HepG2 (cell line): Measurements from ENCODE around the gene NRL. TPM values are rescaled to one million over a fixed set of nuclear protein-coding genes. Genes with fewer than 3 reads are reported as not detected.

ENCODE experiments used
- BORCS8-MEF2B ChIP-seq: sonication (generic); formaldehyde crosslinking; IDR thresholded peaks from 2 replicates; pipeline ENCODE4 v1.8.0; 2022; ENCODE audit warnings: mild to moderate bottlenecking, missing genetic modification reagents
- HNRNPK ChIP-seq: fragments of 200-400 bp; formaldehyde crosslinking; IDR thresholded peaks from 2 replicates; pipeline ENCODE4 v1.6.1; 2018; ENCODE audit warnings: low read length, low read depth, moderate library complexity, mild to moderate bottlenecking; ENCODE audit not compliant: poor library complexity, severe bottlenecking
- HOXA5 ChIP-seq: sonication (generic); formaldehyde crosslinking; IDR thresholded peaks from 2 replicates; pipeline ENCODE4 v1.4.0; 2020; ENCODE audit warnings: missing genetic modification reagents
- JUN ChIP-seq: sonication (generic); formaldehyde crosslinking; IDR thresholded peaks from 2 replicates; pipeline ENCODE4 v1.4.0; 2020; ENCODE audit warnings: mild to moderate bottlenecking, missing genetic modification reagents
- KMT2B ChIP-seq: IDR thresholded peaks from 2 replicates; pipeline ENCODE4 v1.6.1; 2016; ENCODE audit warnings: missing genetic modification reagents, missing compliant biosample characterization
- POLR2G ChIP-seq: fragments of 200-400 bp; formaldehyde crosslinking; IDR thresholded peaks from 2 replicates; pipeline ENCODE4 v1.6.1; 2018; ENCODE audit warnings: mild to moderate bottlenecking, low read depth, low read length, moderate library complexity
- RBM22 ChIP-seq: fragments of 200-400 bp; formaldehyde crosslinking; optimal IDR thresholded peaks from 2 replicates; pipeline ENCODE3; 2017; ENCODE audit warnings: mild to moderate bottlenecking, low read length, moderate library complexity
- SAFB2 ChIP-seq: sonication (generic); formaldehyde crosslinking; IDR thresholded peaks from 2 replicates; pipeline ENCODE4 v1.5.1; 2020; ENCODE audit warnings: missing genetic modification reagents, low read depth, mild to moderate bottlenecking, borderline replicate concordance
- SNAI1 ChIP-seq: sonication (generic); formaldehyde crosslinking; IDR thresholded peaks from 2 replicates; pipeline ENCODE4 v1.5.0; 2020; ENCODE audit warnings: mild to moderate bottlenecking, missing genetic modification reagents, borderline replicate concordance
- SRSF9 ChIP-seq: fragments of 200-400 bp; formaldehyde crosslinking; IDR thresholded peaks from 2 replicates; pipeline ENCODE4 v1.6.1; 2018; ENCODE audit warnings: borderline replicate concordance, mild to moderate bottlenecking, low read depth, low read length; ENCODE audit not compliant: insufficient read depth, poor library complexity, severe bottlenecking
- ZFX ChIP-seq: sonication (generic); formaldehyde crosslinking; IDR thresholded peaks from 2 replicates; pipeline ENCODE4 v1.4.0; 2020; ENCODE audit warnings: mild to moderate bottlenecking, low read depth, missing genetic modification reagents, moderate library complexity
- ZNF253 ChIP-seq: sonication (generic); formaldehyde crosslinking; IDR thresholded peaks from 2 replicates; pipeline ENCODE4 v1.8.0; 2022; ENCODE audit warnings: mild to moderate bottlenecking, missing genetic modification reagents, borderline replicate concordance
- ZNF562 ChIP-seq: sonication (generic); formaldehyde crosslinking; IDR thresholded peaks from 2 replicates; pipeline ENCODE4 v1.8.0; 2022; ENCODE audit warnings: missing genetic modification reagents, borderline replicate concordance
- ZNF749 ChIP-seq: sonication (generic); formaldehyde crosslinking; IDR thresholded peaks from 2 replicates; pipeline ENCODE4 v1.8.0; 2022; ENCODE audit warnings: mild to moderate bottlenecking, missing genetic modification reagents, moderate library complexity, borderline replicate concordance
- ZNF891 ChIP-seq: sonication (generic); formaldehyde crosslinking; IDR thresholded peaks from 2 replicates; pipeline ENCODE4 v1.5.0; 2020; ENCODE audit warnings: mild to moderate bottlenecking, missing genetic modification reagents
- polyA plus RNA-seq, 8 experiments: library from polyadenylated mRNA; depleted of rRNA in 3 of 8; stranded (reverse) in 7 of 8; unstranded in 1 of 8; fragments of >200 nt; fragmentation: Illumina TruSeq in 4 of 8; extraction: Trizol in 4 of 8; gene quantifications; 2 replicates each; pipeline versions ENCODE4 v1.2.1 to v1.2.3, GENCODE V29; 2011 to 2016; ENCODE audit warnings: low read depth in 4 of 8, missing spikeins in 1 of 8, mixed read lengths in 1 of 8; ENCODE audit not compliant: insufficient read depth in 1 of 8
- total RNA-seq, 5 experiments: library from RNA; depleted of rRNA; stranded (reverse); fragments of >200 nt; fragmentation: Illumina TruSeq; extraction: Trizol; gene quantifications; 2 replicates each; pipeline ENCODE4 v1.2.3, GENCODE V29; 2016; ENCODE audit warnings: low read depth in 1 of 5
- TF ChIP-seq, protein P1 (sequence below): sonication (generic); formaldehyde crosslinking; IDR thresholded peaks from 2 replicates; pipeline ENCODE4 v1.4.0; 2020; ENCODE audit warnings: missing genetic modification reagents, borderline replicate concordance
- TF ChIP-seq, protein P2 (sequence below): sonication (generic); formaldehyde crosslinking; IDR thresholded peaks from 2 replicates; pipeline ENCODE4; 2020; ENCODE audit warnings: missing genetic modification reagents, mild to moderate bottlenecking, borderline replicate concordance
- TF ChIP-seq, protein P3 (sequence below): sonication (generic); formaldehyde crosslinking; IDR thresholded peaks from 2 replicates; pipeline ENCODE4 v1.4.0; 2020; ENCODE audit warnings: missing genetic modification reagents
- TF ChIP-seq, protein P4 (sequence below): sonication (generic); formaldehyde crosslinking; IDR thresholded peaks from 2 replicates; pipeline ENCODE4 v1.4.0; 2020; ENCODE audit warnings: missing genetic modification reagents

The NRL gene
- total and polyA plus RNA-seq, 2 of the 13 experiments (the other 11 are each of a cell fraction or from before 2014, with no cell fraction given), result 2.5 to 4.7 TPM

DNA sequence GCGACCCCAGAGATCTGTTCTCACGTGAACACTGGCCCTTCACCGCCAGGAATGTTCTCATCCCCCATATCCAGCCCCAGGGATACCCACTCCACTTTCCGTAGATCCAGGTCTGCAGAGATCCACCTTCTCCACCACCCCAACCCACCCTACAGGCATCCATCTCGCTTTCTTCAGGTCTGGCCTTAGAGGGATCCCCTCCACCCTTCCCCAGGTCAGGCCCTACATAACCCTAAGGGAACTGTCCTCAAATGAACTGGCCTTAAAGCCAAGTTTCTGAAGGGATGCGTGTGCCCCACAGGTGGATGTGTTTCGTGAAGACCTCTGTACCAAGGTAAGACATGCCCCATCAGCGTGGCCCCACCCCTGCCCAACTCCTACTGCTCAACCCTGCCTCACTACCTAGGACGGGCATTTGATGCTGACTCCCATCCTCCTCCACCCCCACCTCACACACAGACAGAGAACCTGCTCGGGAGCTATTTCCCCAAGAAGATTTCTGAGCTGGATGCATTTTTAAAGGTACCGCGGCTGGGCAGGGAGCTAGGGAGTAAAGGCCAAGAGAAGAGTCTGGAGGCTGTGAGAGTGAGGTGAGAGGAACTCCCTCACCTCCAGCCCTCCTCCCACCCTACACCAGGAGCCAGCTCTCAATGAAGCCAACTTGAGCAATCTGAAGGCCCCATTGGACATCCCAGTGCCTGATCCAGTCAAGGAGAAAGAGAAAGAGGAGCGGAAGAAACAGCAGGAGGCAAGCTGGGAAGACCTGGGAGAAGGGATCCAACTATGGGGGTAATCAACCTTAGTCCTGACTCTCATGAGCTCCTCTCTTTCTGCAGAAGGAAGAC is 22.2 kb upstream of the NRL start (continued):
- TF ChIP-seq SAFB2 (peak; percentile 70; the same call in 1 of the 2 replicates), BORCS8-MEF2B (peak; percentile 61), KMT2B (CRISPR knock-in tag) (no peak), HOXA5 (0 out of 2 replicates have a peak, but pooled peaks have one; percentile 38), ZNF562 (CRISPR knock-in tag) (no peak), POLR2G (peak; percentile 12), SNAI1 (CRISPR knock-in tag) (peak; percentile 33; the same call in 1 of the 2 replicates), SRSF9 (no peak), ZNF253 (CRISPR knock-in tag) (peak; percentile 35; the same call in 1 of the 2 replicates), RBM22 (peak; percentile 61), JUN (0 out of 2 replicates have a peak, but pooled peaks have one; percentile 21), ZNF749 (CRISPR knock-in tag) (0 out of 2 replicates have a peak, but pooled peaks have one; percentile 5), ZFX (CRISPR knock-in tag) (no peak), HNRNPK (no peak), ZNF891 (CRISPR knock-in tag) (no peak)
- TF ChIP-seq, protein P1, sequence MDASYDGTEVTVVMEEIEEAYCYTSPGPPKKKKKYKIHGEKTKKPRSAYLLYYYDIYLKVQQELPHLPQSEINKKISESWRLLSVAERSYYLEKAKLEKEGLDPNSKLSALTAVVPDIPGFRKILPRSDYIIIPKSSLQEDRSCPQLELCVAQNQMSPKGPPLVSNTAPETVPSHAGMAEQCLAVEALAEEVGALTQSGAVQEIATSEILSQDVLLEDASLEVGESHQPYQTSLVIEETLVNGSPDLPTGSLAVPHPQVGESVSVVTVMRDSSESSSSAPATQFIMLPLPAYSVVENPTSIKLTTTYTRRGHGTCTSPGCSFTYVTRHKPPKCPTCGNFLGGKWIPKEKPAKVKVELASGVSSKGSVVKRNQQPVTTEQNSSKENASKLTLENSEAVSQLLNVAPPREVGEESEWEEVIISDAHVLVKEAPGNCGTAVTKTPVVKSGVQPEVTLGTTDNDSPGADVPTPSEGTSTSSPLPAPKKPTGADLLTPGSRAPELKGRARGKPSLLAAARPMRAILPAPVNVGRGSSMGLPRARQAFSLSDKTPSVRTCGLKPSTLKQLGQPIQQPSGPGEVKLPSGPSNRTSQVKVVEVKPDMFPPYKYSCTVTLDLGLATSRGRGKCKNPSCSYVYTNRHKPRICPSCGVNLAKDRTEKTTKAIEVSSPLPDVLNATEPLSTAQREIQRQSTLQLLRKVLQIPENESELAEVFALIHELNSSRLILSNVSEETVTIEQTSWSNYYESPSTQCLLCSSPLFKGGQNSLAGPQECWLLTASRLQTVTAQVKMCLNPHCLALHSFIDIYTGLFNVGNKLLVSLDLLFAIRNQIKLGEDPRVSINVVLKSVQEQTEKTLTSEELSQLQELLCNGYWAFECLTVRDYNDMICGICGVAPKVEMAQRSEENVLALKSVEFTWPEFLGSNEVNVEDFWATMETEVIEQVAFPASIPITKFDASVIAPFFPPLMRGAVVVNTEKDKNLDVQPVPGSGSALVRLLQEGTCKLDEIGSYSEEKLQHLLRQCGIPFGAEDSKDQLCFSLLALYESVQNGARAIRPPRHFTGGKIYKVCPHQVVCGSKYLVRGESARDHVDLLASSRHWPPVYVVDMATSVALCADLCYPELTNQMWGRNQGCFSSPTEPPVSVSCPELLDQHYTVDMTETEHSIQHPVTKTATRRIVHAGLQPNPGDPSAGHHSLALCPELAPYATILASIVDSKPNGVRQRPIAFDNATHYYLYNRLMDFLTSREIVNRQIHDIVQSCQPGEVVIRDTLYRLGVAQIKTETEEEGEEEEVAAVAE (CRISPR knock-in tag), result peak; percentile 59; the same call in 1 of the 2 replicates
- TF ChIP-seq, protein P2, sequence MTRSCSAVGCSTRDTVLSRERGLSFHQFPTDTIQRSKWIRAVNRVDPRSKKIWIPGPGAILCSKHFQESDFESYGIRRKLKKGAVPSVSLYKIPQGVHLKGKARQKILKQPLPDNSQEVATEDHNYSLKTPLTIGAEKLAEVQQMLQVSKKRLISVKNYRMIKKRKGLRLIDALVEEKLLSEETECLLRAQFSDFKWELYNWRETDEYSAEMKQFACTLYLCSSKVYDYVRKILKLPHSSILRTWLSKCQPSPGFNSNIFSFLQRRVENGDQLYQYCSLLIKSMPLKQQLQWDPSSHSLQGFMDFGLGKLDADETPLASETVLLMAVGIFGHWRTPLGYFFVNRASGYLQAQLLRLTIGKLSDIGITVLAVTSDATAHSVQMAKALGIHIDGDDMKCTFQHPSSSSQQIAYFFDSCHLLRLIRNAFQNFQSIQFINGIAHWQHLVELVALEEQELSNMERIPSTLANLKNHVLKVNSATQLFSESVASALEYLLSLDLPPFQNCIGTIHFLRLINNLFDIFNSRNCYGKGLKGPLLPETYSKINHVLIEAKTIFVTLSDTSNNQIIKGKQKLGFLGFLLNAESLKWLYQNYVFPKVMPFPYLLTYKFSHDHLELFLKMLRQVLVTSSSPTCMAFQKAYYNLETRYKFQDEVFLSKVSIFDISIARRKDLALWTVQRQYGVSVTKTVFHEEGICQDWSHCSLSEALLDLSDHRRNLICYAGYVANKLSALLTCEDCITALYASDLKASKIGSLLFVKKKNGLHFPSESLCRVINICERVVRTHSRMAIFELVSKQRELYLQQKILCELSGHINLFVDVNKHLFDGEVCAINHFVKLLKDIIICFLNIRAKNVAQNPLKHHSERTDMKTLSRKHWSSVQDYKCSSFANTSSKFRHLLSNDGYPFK (CRISPR knock-in tag), result peak; percentile 2; the same call in 1 of the 2 replicates
- TF ChIP-seq, protein P3, sequence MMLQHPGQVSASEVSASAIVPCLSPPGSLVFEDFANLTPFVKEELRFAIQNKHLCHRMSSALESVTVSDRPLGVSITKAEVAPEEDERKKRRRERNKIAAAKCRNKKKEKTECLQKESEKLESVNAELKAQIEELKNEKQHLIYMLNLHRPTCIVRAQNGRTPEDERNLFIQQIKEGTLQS, result 0 out of 2 replicates have a peak, but pooled peaks have one; percentile 6
- TF ChIP-seq, protein P4, sequence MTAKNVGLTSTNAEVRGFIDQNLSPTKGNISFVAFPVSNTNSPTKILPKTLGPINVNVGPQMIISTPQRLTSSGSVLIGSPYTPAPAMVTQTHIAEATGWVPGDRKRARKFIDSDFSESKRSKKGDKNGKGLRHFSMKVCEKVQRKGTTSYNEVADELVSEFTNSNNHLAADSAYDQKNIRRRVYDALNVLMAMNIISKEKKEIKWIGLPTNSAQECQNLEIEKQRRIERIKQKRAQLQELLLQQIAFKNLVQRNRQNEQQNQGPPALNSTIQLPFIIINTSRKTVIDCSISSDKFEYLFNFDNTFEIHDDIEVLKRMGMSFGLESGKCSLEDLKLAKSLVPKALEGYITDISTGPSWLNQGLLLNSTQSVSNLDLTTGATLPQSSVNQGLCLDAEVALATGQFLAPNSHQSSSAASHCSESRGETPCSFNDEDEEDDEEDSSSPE (CRISPR knock-in tag), result no peak
